ENCODE data around the gene TDRD3. TPM values are rescaled to one million over a fixed set of nuclear protein-coding genes. Genes with fewer than 3 reads are reported as not detected.
A peak's percentile ranks its signal among the peaks of the same experiment; 100 is the strongest.

TDRD3 gene
- polyA plus RNA-seq, 4 donors, result 32.9 to 40.9 (median 38.5) TPM

GRCh38 chr13:60441761-60442160, 44.7 kb downstream of the TDRD3 start:
- no peak for DNase-seq (ENCODE audit: low read depth in 4 of 4, low spot score in 3 of 4)

GRCh38 chr13:60448907-60449510, 52.0 kb downstream of the TDRD3 start:
- peak; percentile 28 to 34 (median 32) for DNase-seq (ENCODE audit: low read depth in 4 of 4, low spot score in 3 of 4)

- DNase-seq (ENCODE audit: low read depth in 4 of 4, low spot score in 3 of 4), result no peak
Measured at GRCh38 chr13:60453490-60453889, 56.5 kb downstream of the TDRD3 start.

- DNase-seq (ENCODE audit: low read depth in 4 of 4, low spot score in 3 of 4), result no peak
Measured at GRCh38 chr13:60454425-60454824, 57.4 kb downstream of the TDRD3 start.

- no peak for DNase-seq (ENCODE audit: low read depth in 4 of 4, low spot score in 3 of 4)
Measured at GRCh38 chr13:60463787-60464186, 66.8 kb downstream of the TDRD3 start.

GRCh38 chr13:60467098-60467497, 70.1 kb downstream of the TDRD3 start:
- no peak for DNase-seq (ENCODE audit: low read depth in 4 of 4, low spot score in 3 of 4)

GRCh38 chr13:60479273-60479672, 82.3 kb downstream of the TDRD3 start:
- no peak for DNase-seq (ENCODE audit: low read depth in 4 of 4, low spot score in 3 of 4)

GRCh38 chr13:60482012-60482411, 85.0 kb downstream of the TDRD3 start:
- DNase-seq (ENCODE audit: low read depth in 4 of 4, low spot score in 3 of 4), result no peak

GRCh38 chr13:60484865-60485264, 87.8 kb downstream of the TDRD3 start:
- no peak for DNase-seq (ENCODE audit: low read depth in 4 of 4, low spot score in 3 of 4)

- no peak for DNase-seq (ENCODE audit: low read depth in 4 of 4, low spot score in 3 of 4)
Measured at GRCh38 chr13:60491531-60491930, 94.5 kb downstream of the TDRD3 start.

GRCh38 chr13:60492187-60492586, 95.2 kb downstream of the TDRD3 start:
- DNase-seq (ENCODE audit: low read depth in 4 of 4, low spot score in 3 of 4), result no peak

GRCh38 chr13:60494296-60494695, 97.3 kb downstream of the TDRD3 start:
- no peak for DNase-seq (ENCODE audit: low read depth in 4 of 4, low spot score in 3 of 4)

- no peak for DNase-seq (ENCODE audit: low read depth in 4 of 4, low spot score in 3 of 4)
Measured at GRCh38 chr13:60501236-60501635, 104.2 kb downstream of the TDRD3 start.

- DNase-seq (ENCODE audit: low read depth in 4 of 4, low spot score in 3 of 4), result no peak
Measured at GRCh38 chr13:60509601-60510386, 112.8 kb downstream of the TDRD3 start.

- DNase-seq (ENCODE audit: low read depth in 4 of 4, low spot score in 3 of 4), result no peak
Measured at GRCh38 chr13:60511637-60512036, 114.6 kb downstream of the TDRD3 start.

- no peak for DNase-seq (ENCODE audit: low read depth in 4 of 4, low spot score in 3 of 4)
Measured at GRCh38 chr13:60514891-60515290, 117.9 kb downstream of the TDRD3 start.

GRCh38 chr13:60519496-60519895, 122.5 kb downstream of the TDRD3 start:
- DNase-seq (ENCODE audit: low read depth in 4 of 4, low spot score in 3 of 4), result no peak

- no peak for DNase-seq (ENCODE audit: low read depth in 4 of 4, low spot score in 3 of 4)
Measured at GRCh38 chr13:60520902-60521569, 124.0 kb downstream of the TDRD3 start.

- DNase-seq (ENCODE audit: low read depth in 4 of 4, low spot score in 3 of 4), result no peak
Measured at GRCh38 chr13:60538566-60538965, 141.5 kb downstream of the TDRD3 start.

GRCh38 chr13:60540276-60540675, 143.3 kb downstream of the TDRD3 start:
- no peak for DNase-seq (ENCODE audit: low read depth in 4 of 4, low spot score in 3 of 4)

GRCh38 chr13:60562096-60562780, 165.2 kb downstream of the TDRD3 start:
- no peak for DNase-seq (ENCODE audit: low read depth in 4 of 4, low spot score in 3 of 4)
